A549 (cell line): ENCODE measurements around the gene C1orf167. TPM values are rescaled to one million over a fixed set of nuclear protein-coding genes. Genes with fewer than 3 reads are reported as not detected.

ENCODE experiments used
- ATAC-seq, 2 experiments: fragments of 200-7000 bp in 1 of 2; fragments of >200 bp in 1 of 2; cut with Nextera tagmentation in 1 of 2; cut with Tn5 transposase in 1 of 2; 3 replicates each; pipeline versions ENCODE4 v1.8.0 to v1.9.1; 2018 to 2020; ENCODE audit warnings: mild to moderate bottlenecking in 1 of 2, moderate library complexity in 1 of 2
- CTCF ChIA-PET: fragments of 300-600 bp; sonication (Branson Sonifier 250); formaldehyde crosslinking; extraction: SDS; loops from one replicate; lab custom pipeline; 2021; ENCODE audit warnings: antibody characterized with exemption, inconsistent platforms; lab: Yijun Ruan, JAX
- POLR2A ChIA-PET: fragments of 350-600 bp; formaldehyde crosslinking; extraction: SDS; loops from one replicate; lab custom pipeline; 2021; ENCODE audit warnings: antibody characterized with exemption, inconsistent platforms; lab: Yijun Ruan, JAX
- DNase-seq, 2 experiments: peaks; one replicate each; pipeline versions ENCODE4 v3.0.0 to v3.0.0-alpha.2; 2011 to 2016; ENCODE audit warnings: low read depth in 1 of 2, low spot score in 1 of 2
- FAIRE-seq: peaks from 2 replicates; lab custom pipeline; 2011; peaks lifted over from hg19 to GRCh38; lab: Jason Lieb, UNC
- H3K27ac ChIP-seq, 2 experiments: fragments of >200 bp; sonication (Bioruptor Twin); formaldehyde crosslinking; 3 replicates each; pipeline ENCODE4 v1.5.1; 2016 to 2017
- H3K4me1 ChIP-seq: fragments of >200 bp; sonication (Bioruptor Twin); formaldehyde crosslinking; 3 replicates; pipeline ENCODE4 v1.6.1; 2016
- H3K4me2 ChIP-seq: fragments of >200 bp; sonication (Bioruptor Twin); formaldehyde crosslinking; 3 replicates; pipeline ENCODE4 v1.6.1; 2016
- H3K4me3 ChIP-seq: fragments of >200 bp; sonication (Bioruptor Twin); formaldehyde crosslinking; 3 replicates; pipeline ENCODE4 v1.5.1; 2016
- H3K9me3 ChIP-seq: fragments of >200 bp; sonication (Bioruptor Twin); formaldehyde crosslinking; 3 replicates; pipeline ENCODE4 v1.6.1; 2016
- ATOH8 ChIP-seq: fragments of 250-450 bp; sonication (Bioruptor Pico); IDR thresholded peaks from 2 replicates; pipeline ENCODE4 v1.5.0; 2020; ENCODE audit warnings: low read depth, mild to moderate bottlenecking, moderate library complexity
- CBX2 ChIP-seq: fragments of 200-600 bp; sonication (generic); IDR thresholded peaks from 2 replicates; pipeline ENCODE4 v1.6.1; 2016; ENCODE audit warnings: low read depth, mild to moderate bottlenecking, borderline replicate concordance
- CBX8 ChIP-seq: fragments of 200-600 bp; sonication (generic); IDR thresholded peaks from 2 replicates; pipeline ENCODE4 v1.6.1; 2016
- CHD4 ChIP-seq: fragments of 200-600 bp; sonication (generic); IDR thresholded peaks from 2 replicates; pipeline ENCODE4 v1.6.1; 2016; ENCODE audit warnings: antibody characterized with exemption, mild to moderate bottlenecking, borderline replicate concordance
- CTCF ChIP-seq: fragments of >200 bp; sonication (Bioruptor Twin); formaldehyde crosslinking; IDR thresholded peaks from 3 replicates; pipeline ENCODE4 v1.5.1; 2016
- E2F6 ChIP-seq: IDR thresholded peaks from 2 replicates; pipeline ENCODE4 v1.6.1; 2012; ENCODE audit warnings: low read depth, borderline replicate concordance
- EHF ChIP-seq: fragments of 250-450 bp; sonication (Bioruptor Pico); IDR thresholded peaks from 2 replicates; pipeline ENCODE4 v1.5.0; 2020; ENCODE audit warnings: mild to moderate bottlenecking
- HEYL ChIP-seq: fragments of 250-450 bp; sonication (Bioruptor Pico); IDR thresholded peaks from 2 replicates; pipeline ENCODE4 v1.8.0; 2021; ENCODE audit warnings: mild to moderate bottlenecking, moderate library complexity
- HMGXB4 ChIP-seq: fragments of 250-450 bp; sonication (Bioruptor Pico); IDR thresholded peaks from 2 replicates; pipeline ENCODE4 v1.5.0; 2021; ENCODE audit warnings: mild to moderate bottlenecking, moderate library complexity, borderline replicate concordance
- HOXA7 ChIP-seq: fragments of 250-450 bp; sonication (Bioruptor Pico); IDR thresholded peaks from 2 replicates; pipeline ENCODE4 v1.5.0; 2020; ENCODE audit warnings: mild to moderate bottlenecking, moderate library complexity
- HOXB5 ChIP-seq: fragments of 250-450 bp; sonication (Bioruptor Pico); IDR thresholded peaks from 2 replicates; pipeline ENCODE4 v1.5.0; 2020; ENCODE audit warnings: mild to moderate bottlenecking, moderate library complexity
- JUNB ChIP-seq: fragments of >200 bp; sonication (Bioruptor Twin); formaldehyde crosslinking; IDR thresholded peaks from 2 replicates; pipeline ENCODE4 v1.6.1; 2016
- KDM1A ChIP-seq: fragments of 200-600 bp; sonication (generic); IDR thresholded peaks from 2 replicates; pipeline ENCODE4 v1.6.1; 2016; ENCODE audit warnings: low read depth, mild to moderate bottlenecking
- MAFK ChIP-seq: fragments of 450-650 bp; IDR thresholded peaks from 2 replicates; pipeline ENCODE4 v1.6.1; 2014; ENCODE audit not compliant: partially characterized antibody
- MAZ ChIP-seq: fragments of 150-350 bp; IDR thresholded peaks from 2 replicates; pipeline ENCODE4 v1.6.1; 2014; ENCODE audit warnings: antibody characterized with exemption, low read depth, low read length, borderline replicate concordance
- NR3C1 ChIP-seq: fragments of >200 bp; sonication (Bioruptor Twin); formaldehyde crosslinking; IDR thresholded peaks from 3 replicates; pipeline ENCODE4 v1.6.1; 2017
- PBX3 ChIP-seq: IDR thresholded peaks from 2 replicates; pipeline ENCODE4 v1.6.1; 2012
- PHF8 ChIP-seq: fragments of 200-600 bp; sonication (generic); IDR thresholded peaks from 2 replicates; pipeline ENCODE4 v1.6.1; 2016; ENCODE audit warnings: low read depth, mild to moderate bottlenecking, antibody characterized with exemption, moderate library complexity, borderline replicate concordance
- POLR2A ChIP-seq: IDR thresholded peaks from 2 replicates; pipeline ENCODE4 v1.6.1; 2012; ENCODE audit warnings: mild to moderate bottlenecking, low read length
- POLR2AphosphoS2 ChIP-seq: conservative IDR thresholded peaks from 2 replicates; pipeline ENCODE4 v1.6.1; 2012; ENCODE audit warnings: low read length, improper control_type of control experiment, inconsistent platforms
- RCOR1 ChIP-seq: fragments of 150-350 bp; IDR thresholded peaks from 2 replicates; pipeline ENCODE4 v1.6.1; 2014; ENCODE audit warnings: antibody characterized with exemption, low read length, low read depth
- REST ChIP-seq: fragments of 200-600 bp; sonication (generic); IDR thresholded peaks from 2 replicates; pipeline ENCODE4 v1.6.1; 2016; ENCODE audit warnings: antibody characterized with exemption, mild to moderate bottlenecking, moderate library complexity
- RNF2 ChIP-seq: fragments of 200-600 bp; sonication (generic); IDR thresholded peaks from 2 replicates; pipeline ENCODE4 v1.6.1; 2016; ENCODE audit warnings: low read depth, mild to moderate bottlenecking, antibody characterized with exemption, moderate library complexity, borderline replicate concordance
- SMC3 ChIP-seq: fragments of >200 bp; sonication (Bioruptor Twin); formaldehyde crosslinking; IDR thresholded peaks from 3 replicates; pipeline ENCODE4 v1.6.1; 2018; ENCODE audit warnings: inconsistent platforms
- SREBF2 ChIP-seq: fragments of 450-650 bp; IDR thresholded peaks from 2 replicates; pipeline ENCODE4 v1.6.1; 2014; ENCODE audit warnings: mild to moderate bottlenecking, moderate library complexity
- TFCP2L1 ChIP-seq: fragments of 250-450 bp; sonication (Bioruptor Pico); IDR thresholded peaks from 2 replicates; pipeline ENCODE4 v1.5.0; 2021; ENCODE audit warnings: mild to moderate bottlenecking
- USF2 ChIP-seq: fragments of 450-650 bp; IDR thresholded peaks from 2 replicates; pipeline ENCODE4 v1.6.1; 2014; ENCODE audit warnings: antibody characterized with exemption
- ZNF302 ChIP-seq: fragments of 250-450 bp; sonication (Bioruptor Pico); IDR thresholded peaks from 2 replicates; pipeline ENCODE4 v1.9.0; 2021; ENCODE audit warnings: inconsistent platforms, mild to moderate bottlenecking, moderate library complexity
- WGBS: methylation state at CpG from one replicate; pipeline ENCODE4 v1.1.6; 2017; ENCODE audit errors: missing lambda C conversion rate; 5-methylcytosine and 5-hydroxymethylcytosine counted together
- polyA plus RNA-seq, 4 experiments: library from polyadenylated mRNA; depleted of rRNA in 3 of 4; stranded (reverse); fragments of >200 nt; fragmentation: RNase III in 1 of 4; extraction: RNeasy Plus Mini Kit Qiagen cat#74134 plus additional on column Dnase treatment in 1 of 4; gene quantifications; 2 replicates in 3 of 4; 3 replicates in 1 of 4; pipeline ENCODE4 v1.2.3, GENCODE V29; 2011 to 2017

The C1orf167 gene
- polyA plus RNA-seq, 2 of the 4 experiments (the other 2 are of a cell fraction): not detected

- CTCF ChIA-PET: interaction anchor here (1.2 kb wide), 1 partner anchor 91 kb away, joined by 3 read pairs; no protein-coding TSS in a partner anchor
- DNase-seq (no peak), FAIRE-seq (no peak), ATAC-seq (no peak)
- 90% methylated on average over 5 of the region's 5 CpGs for WGBS
- H3K4me3 ChIP-seq: no peak overlapping the region
- H3K27ac ChIP-seq: no peak overlapping the region
- no peaks in the 10 kb centered on the region for H3K9me3 ChIP-seq
- no peak overlapping the region for H3K4me2 ChIP-seq
- POLR2A ChIA-PET: no interaction called here
- H3K4me1 ChIP-seq: peaks cover 14% of the 10 kb centered on the region
- no peak for TF ChIP-seq RNF2
- TF ChIP-seq KDM1A: no peak
- no peak for TF ChIP-seq POLR2AphosphoS2
- no peak for TF ChIP-seq HOXB5 (CRISPR knock-in tag)
- TF ChIP-seq MAFK: no peak
- no peak for TF ChIP-seq HMGXB4 (CRISPR knock-in tag)
- TF ChIP-seq NR3C1: no peak
- TF ChIP-seq E2F6: no peak
- TF ChIP-seq CHD4: no peak
- TF ChIP-seq ATOH8: no peak
- no peak for TF ChIP-seq POLR2A
- no peak for TF ChIP-seq CBX8
- TF ChIP-seq SREBF2: no peak
- no peak for TF ChIP-seq USF2
- TF ChIP-seq HEYL (CRISPR knock-in tag): no peak
- no peak for TF ChIP-seq TFCP2L1 (CRISPR knock-in tag)
- no peak for TF ChIP-seq RCOR1
- no peak for TF ChIP-seq EHF (CRISPR knock-in tag)
Observed at GRCh38 chr1:11741919-11742558, 20.0 kb upstream of the C1orf167 start.

GRCh38 chr1:11744287-11744686 lies 17.7 kb upstream of the C1orf167 start:
- no peak for ATAC-seq
- Histone ChIP-seq H3K27ac (no peak overlapping the region), H3K4me1 (no peaks in the 10 kb centered on the region; the same call in 2 of the 3 replicates), H3K4me3 (no peak overlapping the region), H3K4me2 (no peak overlapping the region), H3K9me3 (no peaks in the 10 kb centered on the region)
- WGBS: 78% methylated on average over 7 of the region's 9 CpGs
- POLR2A ChIA-PET: no interaction called here
- CTCF ChIA-PET: interaction anchor here (0.7 kb wide), 1 partner anchor 24 kb away, joined by 3 read pairs; no protein-coding TSS in a partner anchor
- FAIRE-seq: no peak
- no peak for DNase-seq
- TF ChIP-seq CBX8 (no peak), PHF8 (no peak), HOXA7 (CRISPR knock-in tag) (no peak), PBX3 (no peak), KDM1A (no peak), REST (no peak), MAZ (no peak), RCOR1 (no peak), ZNF302 (no peak), SMC3 (no peak), JUNB (no peak), CTCF (no peak), CBX2 (no peak), RNF2 (no peak)
